ENCODE measurements around the gene CYB5D1.

Gene CYB5D1

DNA sequence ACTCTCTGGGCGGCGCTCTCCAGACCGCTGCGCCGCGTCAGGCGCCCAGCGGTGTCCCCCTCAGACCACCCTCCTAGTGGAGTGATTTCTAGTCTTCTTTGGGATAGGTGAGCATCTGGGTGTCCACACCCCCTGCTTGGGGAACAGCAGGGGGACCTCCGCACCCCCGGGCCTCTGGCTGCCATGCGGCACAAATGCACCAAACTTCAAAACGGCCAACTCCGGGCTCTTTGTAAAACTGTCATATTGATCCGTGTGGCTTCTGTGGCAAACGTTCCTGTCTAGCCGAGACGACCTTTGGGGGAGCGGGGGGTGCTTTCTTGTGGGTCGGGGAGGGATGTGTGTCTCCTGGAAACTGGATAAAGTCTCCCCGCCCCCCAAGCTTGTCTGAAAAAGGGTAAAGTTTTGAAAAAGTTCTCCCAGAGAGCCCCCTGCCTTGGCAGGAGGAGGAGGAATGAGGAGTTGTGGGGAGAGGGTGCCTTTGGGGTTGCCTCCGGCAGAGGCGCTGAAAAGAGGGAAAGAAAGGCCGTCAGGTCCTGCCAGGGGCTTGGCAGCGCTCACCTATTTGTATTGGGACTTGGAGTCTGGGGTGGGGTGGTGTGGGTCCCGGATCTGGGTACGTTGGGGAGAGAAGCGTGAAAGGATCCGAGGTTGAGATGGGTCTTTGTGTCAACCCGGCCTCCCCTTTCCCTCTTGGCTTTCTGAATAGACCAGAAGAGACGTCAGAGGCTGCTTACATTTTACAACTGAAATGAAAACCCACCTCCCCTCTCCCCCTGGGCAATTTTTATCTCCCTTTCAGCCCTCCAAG, 28.6 kb downstream of the CYB5D1 start:
- peak; percentile 40 to 69 (median 62) for DNase-seq

DNA sequence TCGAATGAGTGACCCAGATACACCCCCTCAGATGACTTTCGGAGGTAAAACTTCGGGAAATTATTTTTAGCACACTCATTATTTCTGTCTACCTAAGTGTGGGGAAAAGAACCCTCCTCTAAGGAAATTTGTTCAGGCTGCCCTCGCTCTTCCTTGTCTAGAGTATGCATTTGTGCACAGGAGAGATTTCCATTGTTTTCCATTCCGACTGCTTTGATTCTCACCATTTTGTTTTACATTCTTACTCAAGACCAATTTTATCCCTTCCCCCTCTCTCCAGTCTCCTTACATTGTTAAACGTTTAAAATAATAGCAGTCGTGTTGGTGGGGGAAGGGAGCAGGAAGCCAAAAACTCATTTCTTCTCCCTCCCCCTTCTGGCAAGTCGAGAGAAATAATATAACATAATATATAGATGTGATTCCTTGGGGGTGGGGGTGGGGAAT, 29.3 kb downstream of the CYB5D1 start:
- DNase-seq = no peak

DNA sequence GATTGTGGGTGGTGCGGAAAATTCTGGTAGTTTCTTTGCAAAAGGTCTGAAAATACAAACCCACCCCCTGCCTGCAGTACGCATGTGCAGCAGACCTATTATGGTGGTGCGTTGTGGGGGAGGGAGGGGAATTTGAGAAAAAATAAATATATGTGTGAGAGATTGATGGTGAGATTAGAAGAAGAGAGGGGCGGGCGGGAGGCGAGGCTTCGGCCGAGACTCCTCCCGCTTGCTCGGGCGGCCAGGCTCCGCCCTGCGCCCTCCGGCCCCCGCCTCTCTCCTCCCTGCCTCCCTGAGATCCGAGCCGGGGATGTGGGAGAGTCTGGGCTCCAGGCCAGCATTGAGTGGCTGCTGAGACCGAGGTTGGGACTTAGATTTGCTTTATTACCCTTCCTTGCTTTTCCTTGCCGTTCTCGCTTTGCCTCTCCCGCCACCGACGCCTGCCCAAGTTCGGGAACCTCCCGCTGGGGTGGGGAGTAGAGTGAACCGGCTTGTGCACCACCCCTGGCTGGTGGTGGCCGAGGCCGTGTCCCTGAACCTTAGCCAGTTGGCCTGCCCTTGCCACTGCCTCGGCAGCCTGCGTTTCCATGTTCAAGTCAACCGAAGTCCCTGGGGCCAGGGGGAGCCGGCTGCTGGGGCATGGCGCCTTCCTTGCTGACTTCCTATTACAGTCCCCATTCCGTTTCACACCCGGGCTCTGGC, 29.8 kb downstream of the CYB5D1 start:
- peak; percentile 69 to 94 (median 83) for DNase-seq

DNA sequence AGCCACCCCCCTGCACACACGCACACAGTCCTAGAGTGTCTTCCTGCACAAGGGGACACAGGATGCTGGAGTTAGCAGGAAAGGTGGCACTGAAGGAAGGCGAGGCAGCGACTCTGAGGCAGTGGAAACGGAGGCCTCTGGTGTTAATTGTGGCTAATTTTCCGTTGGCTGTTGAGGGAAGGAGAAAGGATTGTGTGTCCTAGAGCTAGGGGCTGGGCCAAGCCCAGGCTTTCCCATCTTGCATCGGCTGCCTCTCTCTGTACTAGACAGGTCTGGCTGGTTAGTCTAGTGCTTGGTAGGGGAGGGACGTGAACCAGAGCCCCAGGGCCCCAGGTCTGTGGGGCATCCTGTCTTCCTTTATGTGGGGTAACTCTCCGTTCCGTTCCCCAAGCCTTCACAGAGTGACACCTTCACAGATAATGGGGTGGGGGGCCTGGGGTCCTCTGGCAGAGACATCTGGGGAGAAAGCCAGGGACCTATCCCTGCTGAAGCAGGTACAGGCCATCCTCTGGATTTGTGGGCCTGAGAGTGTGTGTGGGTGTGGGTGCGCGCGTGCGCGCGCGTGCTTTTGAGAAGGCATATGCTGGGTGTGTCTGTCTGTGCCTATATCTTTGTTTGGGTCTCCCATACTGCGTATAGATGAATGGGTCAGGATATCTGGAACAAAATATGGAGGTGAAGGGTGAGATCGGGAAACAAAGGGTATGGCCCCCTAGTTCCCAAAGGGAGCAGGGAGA, 30.5 kb downstream of the CYB5D1 start, which contains the start of gene CHD3:
Gene CHD3, plus strand, starts transcription at position 606 of the 737 bp plus-strand sequence. CDS start 212 bp downstream, outside the sequence.
- DNase-seq = peak in 3 of 5 donors; percentile 25 to 47 (median 34)

DNA sequence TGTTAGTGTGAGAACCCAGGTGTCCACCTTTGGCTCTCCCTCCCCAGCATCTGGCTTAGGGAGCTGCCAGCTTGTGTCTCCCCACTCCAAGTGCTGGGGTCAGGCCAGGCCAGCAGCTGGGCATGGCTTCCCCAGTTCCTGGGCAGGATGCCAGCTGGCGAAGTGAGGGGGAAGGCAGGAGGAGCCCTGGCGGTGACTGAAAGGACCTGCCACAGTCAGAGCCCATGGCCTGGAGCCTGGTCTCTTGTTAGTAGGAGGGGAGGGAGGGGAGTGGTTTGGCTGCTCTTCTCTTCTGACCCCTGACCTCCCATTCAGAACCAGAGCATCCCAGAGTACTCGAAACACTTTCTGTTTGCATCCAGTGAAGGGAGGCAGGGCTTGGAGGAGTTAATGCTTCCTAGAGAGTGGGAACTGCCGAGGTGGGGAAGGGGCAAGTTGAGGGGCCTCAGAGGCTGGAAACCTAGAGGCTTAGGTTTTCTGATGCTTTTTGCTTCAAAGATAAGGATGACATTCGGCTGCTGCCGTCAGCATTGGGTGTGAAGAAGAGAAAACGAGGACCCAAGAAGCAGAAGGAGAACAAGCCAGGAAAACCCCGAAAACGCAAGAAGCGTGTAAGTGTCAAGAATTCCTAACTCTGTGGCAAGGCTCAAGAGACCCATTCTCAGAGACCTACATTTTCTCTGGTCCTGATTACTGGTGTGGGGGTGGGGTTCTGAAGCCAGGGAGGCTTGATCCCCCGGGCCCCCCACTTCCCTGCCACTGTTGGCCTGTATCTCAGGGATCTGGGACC, 31.6 kb downstream of the CYB5D1 start:
- peak in 2 of 5 donors; percentile 19 to 28 for DNase-seq

DNA sequence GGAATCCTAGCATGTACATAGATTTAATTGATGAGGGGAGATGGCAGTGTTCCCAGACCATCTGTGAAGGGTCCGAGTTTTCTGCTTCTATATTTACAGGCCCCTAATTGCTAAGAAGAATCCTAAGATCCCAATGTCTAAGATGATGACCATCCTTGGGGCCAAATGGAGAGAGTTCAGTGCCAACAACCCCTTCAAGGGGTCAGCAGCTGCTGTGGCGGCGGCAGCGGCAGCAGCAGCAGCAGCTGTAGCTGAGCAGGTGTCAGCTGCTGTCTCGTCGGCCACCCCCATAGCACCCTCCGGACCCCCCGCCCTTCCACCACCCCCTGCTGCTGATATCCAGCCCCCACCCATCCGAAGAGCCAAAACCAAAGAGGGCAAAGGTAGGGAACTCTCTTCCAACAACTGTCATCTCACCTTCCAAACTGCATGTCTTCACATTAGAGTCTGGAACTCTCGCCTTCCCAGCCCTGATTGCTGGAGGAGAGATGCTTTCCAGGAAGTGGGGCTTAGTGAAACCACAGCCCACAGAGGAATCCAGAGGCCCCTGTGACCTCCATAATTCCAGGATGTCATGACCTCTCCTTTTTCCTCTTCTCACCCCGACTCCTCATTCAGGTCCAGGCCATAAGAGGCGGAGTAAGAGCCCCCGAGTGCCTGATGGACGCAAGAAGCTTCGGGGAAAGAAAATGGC, 35.5 kb downstream of the CYB5D1 start:
- DNase-seq = no peak

DNA sequence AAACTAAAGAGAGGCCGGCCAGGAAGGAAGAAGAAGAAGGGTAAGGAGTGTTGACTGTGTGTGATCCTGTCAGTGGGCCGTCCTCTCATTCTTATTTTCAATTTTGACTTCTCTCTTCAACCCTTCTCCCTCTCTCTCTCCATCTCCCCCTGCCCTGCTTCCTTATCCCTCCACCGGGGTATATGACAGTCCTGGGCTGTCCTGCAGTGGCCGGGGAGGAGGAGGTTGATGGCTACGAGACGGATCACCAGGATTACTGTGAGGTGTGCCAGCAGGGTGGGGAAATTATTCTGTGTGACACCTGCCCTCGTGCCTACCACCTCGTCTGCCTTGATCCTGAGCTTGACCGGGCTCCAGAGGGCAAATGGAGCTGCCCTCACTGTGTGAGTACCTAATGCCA, 36.4 kb downstream of the CYB5D1 start:
- DNase-seq = no peak

DNA sequence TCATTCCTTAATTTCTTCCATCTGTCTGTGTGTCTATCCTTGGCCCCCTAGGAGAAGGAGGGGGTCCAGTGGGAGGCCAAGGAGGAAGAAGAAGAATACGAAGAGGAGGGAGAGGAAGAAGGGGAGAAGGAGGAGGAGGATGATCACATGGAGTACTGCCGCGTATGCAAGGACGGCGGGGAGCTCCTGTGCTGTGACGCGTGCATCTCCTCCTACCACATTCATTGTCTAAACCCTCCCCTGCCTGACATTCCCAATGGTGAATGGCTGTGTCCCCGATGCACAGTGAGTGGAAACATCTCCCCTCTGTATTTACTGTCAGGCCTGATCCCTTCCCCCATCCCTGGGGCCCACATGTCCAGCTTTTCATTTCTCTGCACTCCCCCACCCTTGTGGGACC, 37.1 kb downstream of the CYB5D1 start:
- DNase-seq = no peak

DNA sequence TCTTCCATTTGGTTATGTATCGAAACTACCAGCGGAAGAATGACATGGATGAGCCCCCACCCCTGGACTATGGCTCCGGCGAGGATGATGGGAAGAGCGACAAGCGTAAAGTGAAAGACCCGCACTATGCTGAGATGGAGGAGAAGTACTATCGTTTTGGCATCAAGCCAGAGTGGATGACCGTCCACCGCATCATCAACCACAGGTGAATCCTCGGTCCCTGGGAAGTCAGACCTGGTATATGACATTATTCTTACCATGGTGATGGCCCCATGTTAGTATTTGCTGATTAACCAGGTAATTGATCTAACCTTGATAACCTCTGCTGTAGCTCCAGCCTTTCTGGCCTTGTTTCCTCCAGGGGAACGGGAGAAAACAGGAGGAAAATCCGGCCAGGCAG, 39.3 kb downstream of the CYB5D1 start:
- no peak for DNase-seq

DNA sequence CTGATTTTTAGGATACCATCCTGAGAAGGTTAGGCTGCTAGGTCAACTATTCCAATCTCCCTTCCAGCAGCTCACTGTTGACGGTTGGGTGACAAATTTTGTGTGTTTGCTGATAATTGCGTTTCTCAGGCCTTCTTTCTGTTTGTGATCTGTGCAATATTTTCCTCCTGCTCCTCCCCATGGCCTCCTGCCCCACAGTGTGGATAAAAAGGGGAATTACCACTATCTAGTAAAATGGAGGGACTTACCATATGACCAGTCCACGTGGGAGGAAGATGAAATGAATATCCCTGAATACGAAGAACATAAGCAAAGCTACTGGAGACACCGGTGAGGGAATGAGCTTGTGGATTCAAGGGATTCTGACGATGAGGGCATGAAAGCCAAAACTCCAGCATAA, 40.0 kb downstream of the CYB5D1 start:
- no peak for DNase-seq

DNA sequence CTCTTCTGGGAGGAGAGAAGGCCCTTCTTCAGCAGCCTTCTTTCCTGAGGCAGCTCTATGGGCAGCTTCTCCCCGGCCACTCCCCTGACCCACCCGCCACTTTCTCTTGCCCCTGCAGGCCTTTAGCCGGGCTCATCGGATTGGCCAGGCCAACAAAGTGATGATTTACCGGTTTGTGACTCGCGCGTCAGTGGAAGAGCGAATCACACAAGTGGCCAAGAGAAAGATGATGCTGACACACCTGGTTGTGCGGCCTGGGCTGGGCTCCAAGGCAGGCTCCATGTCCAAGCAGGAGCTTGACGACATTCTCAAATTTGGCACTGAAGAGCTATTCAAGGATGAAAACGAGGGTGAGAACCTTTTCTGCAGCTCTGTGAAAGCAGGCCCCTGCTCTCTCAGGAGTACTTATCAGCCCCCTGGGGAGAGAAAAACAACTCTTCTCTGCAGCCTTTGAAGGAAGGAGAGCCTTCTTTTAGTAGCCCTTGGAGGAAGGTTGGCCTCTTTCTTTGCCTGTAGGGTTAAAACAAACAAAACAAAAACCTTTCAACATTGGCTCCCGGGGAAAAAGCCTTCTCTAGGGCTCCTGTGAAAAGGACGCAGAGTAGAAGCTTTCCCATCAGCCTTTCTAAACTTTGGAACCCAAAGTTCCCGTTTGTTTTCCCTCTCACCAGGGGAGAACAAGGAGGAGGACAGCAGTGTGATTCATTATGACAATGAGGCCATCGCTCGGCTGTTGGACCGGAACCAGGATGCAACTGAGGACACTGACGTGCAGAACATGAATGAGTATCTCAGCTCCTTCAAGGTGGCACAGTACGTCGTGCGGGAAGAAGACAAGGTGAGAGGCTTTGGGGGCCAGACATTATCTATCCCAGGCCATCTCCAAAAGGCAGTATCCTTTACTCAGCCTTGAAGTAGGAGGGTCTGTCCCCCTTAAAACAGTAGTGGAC, 45.6 kb downstream of the CYB5D1 start:
- no peak for DNase-seq

DNA sequence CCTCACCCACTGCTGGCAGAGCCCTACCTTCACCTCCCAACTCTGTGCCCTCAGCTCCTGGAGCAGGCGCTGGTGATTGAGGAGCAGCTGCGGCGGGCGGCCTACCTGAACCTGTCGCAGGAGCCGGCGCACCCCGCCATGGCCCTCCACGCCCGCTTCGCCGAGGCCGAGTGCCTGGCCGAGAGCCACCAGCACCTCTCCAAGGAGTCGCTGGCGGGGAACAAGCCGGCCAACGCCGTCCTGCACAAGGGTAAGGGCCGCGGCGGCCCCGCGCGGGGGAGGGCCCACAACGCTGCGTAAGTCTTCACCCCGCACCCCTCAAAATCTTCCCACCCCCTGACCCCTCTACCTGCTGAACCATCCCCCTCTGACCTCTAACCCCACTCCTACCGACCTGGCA, 51.3 kb downstream of the CYB5D1 start:
- DNase-seq = no peak

DNA sequence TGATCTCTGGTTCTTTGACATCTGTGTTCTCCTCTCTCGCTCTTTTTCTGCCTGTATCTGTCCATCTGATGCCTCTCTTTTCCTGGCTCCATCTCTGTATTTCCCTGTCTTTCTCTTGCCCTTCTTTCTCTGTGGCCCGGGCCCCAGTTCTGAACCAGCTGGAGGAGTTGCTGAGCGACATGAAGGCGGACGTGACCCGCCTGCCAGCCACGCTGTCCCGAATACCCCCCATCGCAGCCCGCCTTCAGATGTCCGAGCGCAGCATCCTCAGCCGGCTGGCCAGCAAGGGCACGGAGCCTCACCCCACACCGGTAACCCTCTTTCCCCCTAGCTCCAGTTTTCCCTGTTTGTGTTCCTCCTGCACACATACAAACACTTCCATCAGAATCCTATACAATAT, 52.5 kb downstream of the CYB5D1 start:
- DNase-seq = no peak

DNA sequence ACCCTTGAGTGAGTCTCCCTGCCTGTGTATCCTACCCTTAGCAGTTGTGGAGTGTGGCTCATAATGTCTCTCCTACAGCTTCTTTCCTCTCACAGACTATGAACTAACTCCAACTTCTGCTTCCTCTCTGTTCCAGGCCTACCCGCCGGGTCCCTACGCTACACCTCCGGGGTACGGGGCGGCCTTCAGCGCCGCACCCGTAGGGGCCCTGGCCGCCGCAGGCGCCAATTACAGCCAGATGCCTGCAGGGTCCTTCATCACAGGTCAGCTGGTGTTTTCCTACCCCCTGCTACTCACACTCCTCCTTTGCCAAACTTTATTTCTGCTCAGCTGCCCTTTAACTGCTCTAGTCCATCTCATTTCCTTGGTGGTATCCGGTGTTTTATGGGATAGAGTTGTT, 52.9 kb downstream of the CYB5D1 start:
- no peak for DNase-seq

DNA sequence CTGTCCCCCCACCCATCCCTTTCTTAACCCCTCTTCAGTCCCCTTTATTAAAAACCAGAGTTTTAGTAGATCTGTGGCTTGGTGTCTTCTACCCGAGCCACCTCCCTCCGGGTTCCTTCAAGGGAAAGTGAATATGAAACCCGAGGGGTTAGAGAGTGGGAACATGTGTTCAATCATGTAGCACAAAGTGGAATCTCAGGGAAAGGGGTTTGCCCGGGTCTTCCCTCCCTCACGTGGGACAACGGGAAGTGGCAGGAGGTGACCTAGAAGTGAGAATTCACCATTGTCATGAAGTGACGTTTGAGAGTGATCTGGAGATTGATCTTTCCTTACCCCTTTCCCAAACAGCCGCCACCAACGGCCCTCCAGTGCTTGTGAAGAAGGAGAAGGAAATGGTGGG, 53.3 kb downstream of the CYB5D1 start:
- no peak for DNase-seq
